Activated effector memory CD4-positive, alpha-beta T cell treated with anti-CD3 and anti-CD28 coated beads, Interleukin-2, amount 50 U/mL, for 16 hours (primary cell): ENCODE measurements around the gene TTYH3.

Experiments
- DNase-seq: peaks from one replicate; pipeline ENCODE4 v3.0.0-alpha.2; 2020

TTYH3 gene

GRCh38 chr7:2710901-2711551 is 79.2 kb downstream of the TTYH3 start:
- DNase-seq: peak; percentile 73

GRCh38 chr7:2711895-2712675 is 80.3 kb downstream of the TTYH3 start:
- DNase-seq: no peak

GRCh38 chr7:2713370-2713769 is 81.6 kb downstream of the TTYH3 start:
- DNase-seq: no peak

DNA sequence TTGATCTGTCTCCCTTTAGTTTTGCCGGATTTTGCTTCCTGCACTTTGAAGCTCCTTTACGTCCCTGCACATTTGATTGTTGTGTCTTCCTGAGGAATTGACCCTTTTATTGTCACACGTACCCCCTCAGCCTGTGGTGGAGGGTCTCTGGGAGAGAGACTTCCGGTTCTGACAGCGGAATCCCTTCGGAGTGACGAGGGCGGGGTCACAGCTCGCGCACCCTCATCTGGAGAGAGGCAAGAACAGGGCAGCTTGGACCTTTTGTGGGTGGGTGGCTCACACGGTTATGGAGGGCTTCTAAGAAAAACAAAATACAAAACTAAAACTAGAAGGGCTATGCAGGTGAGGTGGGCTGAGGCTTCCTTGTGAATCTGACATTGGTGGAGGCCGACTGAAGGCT is 82.2 kb downstream of the TTYH3 start:
- DNase-seq: no peak
